Activated T-cell treated with anti-CD3 and anti-CD28 coated beads for 1 hour (primary cell): ENCODE measurements around the gene PLXDC2.

Experiments
- DNase-seq: peaks from one replicate; pipeline ENCODE4 v3.0.0-alpha.2; 2020; ENCODE audit warnings: low read depth

The PLXDC2 gene

GRCh38 chr10:19941206-19941880, 125.1 kb downstream of the PLXDC2 start:
- no peak for DNase-seq

GRCh38 chr10:19944911-19945663, 128.9 kb downstream of the PLXDC2 start:
- DNase-seq = no peak

DNA sequence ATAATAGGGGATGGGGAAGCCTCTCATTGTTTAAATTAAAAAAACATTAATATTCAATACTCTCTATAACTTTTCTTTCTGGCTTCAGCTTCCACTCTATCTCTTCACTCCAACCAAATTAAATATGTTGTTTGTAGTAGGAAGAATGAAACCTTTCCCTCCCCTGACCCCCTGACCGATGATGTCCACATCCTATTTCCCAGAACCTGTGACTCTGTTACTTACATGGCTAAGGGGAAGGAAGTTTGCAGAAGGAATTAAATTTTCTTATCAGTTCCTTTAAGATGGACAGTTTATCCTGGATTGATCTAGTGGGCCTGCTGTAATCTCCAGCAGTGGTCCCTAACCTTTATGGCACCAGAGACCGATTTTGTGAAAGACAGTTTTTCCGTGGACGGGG, 130.0 kb downstream of the PLXDC2 start:
- DNase-seq = no peak

- DNase-seq = no peak
Measured at GRCh38 chr10:19946791-19947190, 130.6 kb downstream of the PLXDC2 start.

DNA sequence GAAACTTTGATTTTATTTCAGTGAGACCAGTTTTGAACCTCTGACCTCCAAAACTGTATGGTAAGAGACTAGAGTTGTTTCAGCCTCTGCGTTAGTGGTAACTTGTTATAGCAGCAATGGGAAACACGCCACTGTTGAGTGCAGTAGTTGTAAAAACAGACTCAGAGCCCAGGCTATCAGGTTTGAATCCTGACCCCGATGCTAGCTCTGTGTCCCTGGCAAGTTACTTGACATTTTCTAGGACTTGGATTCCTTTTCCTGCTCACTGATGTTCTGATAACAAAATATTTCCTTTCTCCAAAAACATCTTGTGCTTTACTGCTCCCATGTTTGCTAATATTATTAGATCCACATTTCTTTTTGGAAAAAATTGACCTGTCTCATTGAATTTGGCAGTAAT, 131.0 kb downstream of the PLXDC2 start:
- DNase-seq = no peak

GRCh38 chr10:19947656-19948055, 131.4 kb downstream of the PLXDC2 start:
- DNase-seq = no peak

DNA sequence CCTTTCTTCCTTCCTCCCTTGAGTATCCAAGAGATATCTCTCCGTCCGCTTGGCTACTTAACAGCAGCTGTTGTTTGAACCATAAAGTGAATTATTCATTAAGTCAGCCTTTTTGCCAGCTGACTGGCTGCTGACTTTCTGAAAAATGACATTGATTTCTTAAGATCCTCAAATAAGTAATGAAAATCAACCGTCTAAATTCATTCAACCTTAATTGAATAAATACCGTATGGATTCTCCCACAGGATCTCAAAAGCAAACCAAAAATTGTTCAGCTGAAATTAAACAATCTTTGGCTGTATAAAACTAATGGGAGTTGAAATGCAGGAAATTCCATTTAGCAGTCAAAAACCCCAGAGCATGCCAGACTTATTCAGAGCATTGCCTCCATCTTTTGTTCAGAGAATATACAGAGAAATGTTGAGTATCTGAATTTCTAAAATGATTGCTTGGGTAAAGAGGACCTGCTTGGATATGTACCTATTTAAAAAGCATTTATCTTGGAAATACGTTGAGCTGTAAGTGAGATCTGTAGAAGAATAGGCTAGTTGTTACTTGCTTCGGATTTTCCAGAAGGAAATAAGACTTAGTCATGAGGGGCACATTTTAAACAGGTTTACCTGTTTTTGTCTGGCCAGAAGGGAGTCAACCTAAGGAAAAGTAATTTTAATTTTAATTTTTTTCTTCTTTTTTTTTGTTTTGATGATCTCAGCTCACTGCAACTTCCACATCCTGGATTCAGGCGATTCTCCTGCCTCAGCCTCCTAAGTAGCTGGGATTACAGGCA, 136.2 kb downstream of the PLXDC2 start:
- no peak for DNase-seq

GRCh38 chr10:19954601-19955000, 138.4 kb downstream of the PLXDC2 start:
- DNase-seq = no peak

GRCh38 chr10:19956516-19957032, 140.3 kb downstream of the PLXDC2 start:
- no peak for DNase-seq

- no peak for DNase-seq
Measured at GRCh38 chr10:19958787-19959186, 142.6 kb downstream of the PLXDC2 start.

DNA sequence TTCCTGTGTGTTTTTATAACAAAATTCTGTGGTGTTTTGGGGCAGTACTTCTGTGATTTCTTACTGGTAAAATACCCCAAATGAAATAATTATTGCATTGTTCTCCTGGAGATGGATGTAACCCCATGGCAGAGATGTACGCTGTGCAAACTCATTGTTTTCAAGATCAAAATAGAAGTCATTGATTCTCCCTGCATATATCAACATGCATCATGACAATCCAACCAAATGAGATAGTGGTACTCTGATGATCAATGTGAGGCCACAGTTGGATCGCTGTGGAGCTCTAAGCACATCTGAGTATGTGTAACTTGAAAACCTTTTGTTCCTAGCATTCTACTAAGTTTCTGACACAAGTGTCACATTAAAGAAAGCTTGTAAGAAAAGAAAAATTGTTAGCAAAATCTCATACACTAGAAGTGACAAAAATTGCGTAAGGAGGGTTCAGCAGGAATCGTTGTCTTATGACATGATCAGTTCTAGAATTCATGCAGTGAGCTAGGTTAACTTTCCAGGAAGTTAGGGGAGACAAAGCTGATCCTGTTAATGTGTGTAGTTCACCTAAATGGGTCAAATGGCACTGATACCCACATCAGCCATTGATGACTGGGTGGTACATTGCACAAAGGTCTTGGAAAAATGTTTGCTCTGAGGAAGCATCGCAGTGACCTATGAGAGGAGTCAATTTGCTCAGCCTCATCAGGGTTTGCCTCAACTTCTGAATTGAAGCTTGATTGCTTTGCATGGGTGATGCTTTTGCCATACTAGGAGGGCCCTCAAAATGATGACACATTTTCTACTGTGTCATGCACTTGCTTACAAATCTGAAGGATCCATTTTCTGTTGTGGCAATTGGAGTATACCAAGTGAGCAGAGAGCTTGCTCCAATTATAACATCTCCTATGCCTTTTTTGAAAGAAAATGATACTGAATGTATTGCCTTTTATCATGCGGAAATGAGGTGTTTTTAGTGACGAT, 145.1 kb downstream of the PLXDC2 start:
- DNase-seq = no peak

DNA sequence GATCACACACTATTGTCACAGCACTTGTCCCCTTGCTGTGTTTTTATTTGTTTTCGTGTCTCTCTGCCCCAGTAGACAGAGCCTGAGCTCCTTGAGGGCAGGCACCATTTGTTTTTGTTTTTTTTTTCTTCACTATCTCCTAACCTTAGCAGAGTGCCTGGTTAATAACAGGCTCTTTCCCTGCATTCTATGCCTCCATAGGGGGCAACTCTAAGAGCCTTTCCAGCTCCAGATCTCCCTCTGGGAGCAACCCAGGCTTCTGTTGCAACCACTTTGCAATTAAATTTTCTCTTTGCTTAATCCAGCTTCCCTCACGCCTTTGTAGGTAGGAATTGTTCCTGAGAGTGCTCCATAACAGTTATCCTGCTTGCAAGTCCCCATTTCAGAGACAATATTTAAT, 148.4 kb downstream of the PLXDC2 start:
- DNase-seq = no peak

GRCh38 chr10:19966751-19967150, 150.5 kb downstream of the PLXDC2 start:
- DNase-seq = no peak

GRCh38 chr10:19967981-19968380, 151.7 kb downstream of the PLXDC2 start:
- DNase-seq = no peak

DNA sequence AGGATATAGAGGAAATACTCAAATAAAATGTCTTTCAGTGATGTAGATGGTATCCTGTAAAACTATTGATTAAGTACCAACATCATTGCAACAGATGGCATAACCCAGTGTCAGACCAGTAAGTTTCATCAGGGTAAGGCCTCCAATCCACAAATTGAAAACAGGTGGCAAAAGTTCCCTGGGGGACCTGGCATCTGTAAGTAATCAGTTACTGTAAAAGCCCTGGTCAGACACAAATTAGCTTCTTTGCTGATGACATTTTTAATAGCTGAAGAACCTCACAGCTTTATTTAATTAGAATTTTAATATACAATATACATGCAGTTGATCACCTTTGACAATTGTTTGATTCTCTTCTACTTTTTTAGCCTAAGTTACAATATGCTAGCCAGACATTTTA, 152.5 kb downstream of the PLXDC2 start:
- no peak for DNase-seq

GRCh38 chr10:19970256-19970655, 154.0 kb downstream of the PLXDC2 start:
- no peak for DNase-seq

DNA sequence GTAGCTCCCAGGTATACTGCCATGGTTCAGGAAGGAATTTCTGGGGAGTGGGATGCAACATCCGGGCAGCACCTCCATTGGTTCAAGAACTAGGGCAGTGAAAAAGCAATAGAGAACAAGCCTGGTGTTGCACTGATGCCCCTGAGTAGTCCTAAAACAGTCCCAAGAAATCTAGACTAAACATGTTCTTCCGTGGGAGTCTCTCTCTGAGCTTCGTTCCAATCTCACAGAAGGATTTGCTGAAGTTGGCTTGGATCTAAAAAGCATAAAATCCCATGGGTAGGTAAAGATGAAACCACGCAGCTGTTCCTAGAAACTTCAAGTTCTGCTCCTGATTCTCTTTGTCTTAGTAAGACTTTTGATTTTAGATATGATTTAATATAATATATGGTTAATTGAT, 154.5 kb downstream of the PLXDC2 start:
- DNase-seq = no peak

DNA sequence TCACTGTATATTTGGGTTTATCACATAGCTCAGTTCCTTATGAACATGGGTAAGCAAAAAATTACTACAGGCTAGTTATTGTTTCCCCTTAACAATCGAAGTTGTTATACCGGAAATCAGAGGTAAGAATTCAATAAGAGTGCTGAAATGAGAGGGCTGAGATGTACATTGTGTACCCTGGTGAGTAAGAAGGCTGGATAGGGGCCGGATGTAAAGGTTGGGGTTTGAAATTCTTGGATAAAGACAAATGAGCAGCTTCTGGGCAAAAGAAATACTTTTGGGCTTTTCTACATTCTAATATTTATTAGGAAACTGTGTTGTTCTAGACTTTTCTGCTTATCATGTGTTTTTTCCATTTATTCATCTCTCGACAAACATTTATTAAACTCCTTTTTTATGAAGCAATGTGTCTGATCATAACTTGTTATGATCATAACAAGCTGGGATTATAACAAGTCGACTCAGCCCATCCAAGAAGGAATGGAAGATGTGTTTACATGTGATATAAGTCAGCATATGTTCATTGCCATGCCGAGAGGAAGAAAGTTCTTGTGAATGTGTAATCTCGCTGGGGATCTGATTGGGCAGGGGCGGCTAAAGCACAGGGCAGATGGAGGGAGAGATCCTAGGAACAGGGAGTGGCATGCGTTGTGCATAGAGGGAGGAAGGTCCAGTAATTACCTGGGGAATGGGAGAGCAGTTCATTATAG, 155.3 kb downstream of the PLXDC2 start:
- DNase-seq = no peak

GRCh38 chr10:19974138-19974537, 157.9 kb downstream of the PLXDC2 start:
- DNase-seq = no peak

DNA sequence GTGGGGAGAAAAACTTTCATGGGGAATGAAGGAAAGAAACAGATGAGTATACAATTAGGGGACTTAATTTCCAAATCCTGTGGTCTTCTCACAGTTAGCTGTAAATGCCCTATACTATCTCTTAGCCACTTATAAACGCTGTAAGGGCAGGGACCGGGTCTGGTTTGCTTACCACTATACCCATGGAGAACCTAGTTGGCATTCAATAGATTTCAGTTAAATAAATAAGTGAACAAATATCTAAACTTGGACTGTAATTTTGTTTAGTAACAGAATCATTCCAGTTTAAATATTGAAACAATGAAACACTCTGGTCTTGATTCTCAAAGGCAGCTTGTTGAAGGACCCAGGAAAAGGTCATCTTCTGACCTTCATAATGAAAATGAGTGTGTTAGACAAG, 158.3 kb downstream of the PLXDC2 start:
- DNase-seq = no peak

- DNase-seq = no peak
Measured at GRCh38 chr10:19977097-19977521, 160.9 kb downstream of the PLXDC2 start.
